Measurements from ENCODE around the gene CNTN4. TPM values are rescaled to one million over a fixed set of nuclear protein-coding genes. Genes with fewer than 3 reads are reported as not detected.

CNTN4 gene
- total RNA-seq = not detected in 2 replicates

DNA sequence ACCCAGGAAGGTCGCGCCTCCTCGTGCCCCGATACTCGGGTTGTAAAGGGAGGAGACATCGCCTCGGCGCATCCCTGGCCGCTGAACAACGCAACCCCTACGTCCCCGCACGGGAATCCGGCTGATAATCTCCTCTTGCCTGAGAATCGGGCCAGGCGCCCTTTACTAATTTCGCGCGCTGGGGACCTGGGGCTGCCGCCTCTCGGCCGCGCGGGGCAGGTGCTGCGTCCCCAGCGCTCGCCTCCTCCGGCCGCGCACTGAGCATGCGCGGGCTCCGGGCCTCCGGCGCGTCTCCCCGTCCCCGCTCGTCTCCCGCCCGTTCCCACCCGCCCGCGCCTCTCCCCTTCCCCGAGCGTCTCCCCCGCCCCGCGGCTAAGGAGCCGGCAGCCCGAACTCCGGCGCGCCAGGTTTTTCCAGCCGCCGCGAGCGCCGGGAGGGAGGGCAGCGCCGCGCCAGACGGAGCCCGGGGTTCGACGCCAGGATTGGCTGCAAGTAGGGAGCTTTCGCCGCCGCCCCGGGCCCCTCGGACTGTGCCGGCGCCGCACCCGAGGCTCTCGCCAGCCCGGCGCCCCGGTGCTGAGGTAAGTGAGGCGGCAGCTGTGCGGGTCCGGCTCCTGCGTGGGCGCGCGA, at the start of gene CNTN4:
CNTN4 (plus strand) TSS at position 469 of the 630 bp plus-strand sequence.

Small RNA genes lying within 50 kb of the gene (small RNA-seq; reads per million reads assigned to genes)
- not detected for gene RF00416
- gene RN7SKP144 = not detected
